ENCODE results near the gene SSNA1. TPM values are rescaled to one million over a fixed set of nuclear protein-coding genes. Genes with fewer than 3 reads are reported as not detected.

Gene SSNA1
- total RNA-seq, 1 donor from 2014 or later: 57.6 TPM

DNA sequence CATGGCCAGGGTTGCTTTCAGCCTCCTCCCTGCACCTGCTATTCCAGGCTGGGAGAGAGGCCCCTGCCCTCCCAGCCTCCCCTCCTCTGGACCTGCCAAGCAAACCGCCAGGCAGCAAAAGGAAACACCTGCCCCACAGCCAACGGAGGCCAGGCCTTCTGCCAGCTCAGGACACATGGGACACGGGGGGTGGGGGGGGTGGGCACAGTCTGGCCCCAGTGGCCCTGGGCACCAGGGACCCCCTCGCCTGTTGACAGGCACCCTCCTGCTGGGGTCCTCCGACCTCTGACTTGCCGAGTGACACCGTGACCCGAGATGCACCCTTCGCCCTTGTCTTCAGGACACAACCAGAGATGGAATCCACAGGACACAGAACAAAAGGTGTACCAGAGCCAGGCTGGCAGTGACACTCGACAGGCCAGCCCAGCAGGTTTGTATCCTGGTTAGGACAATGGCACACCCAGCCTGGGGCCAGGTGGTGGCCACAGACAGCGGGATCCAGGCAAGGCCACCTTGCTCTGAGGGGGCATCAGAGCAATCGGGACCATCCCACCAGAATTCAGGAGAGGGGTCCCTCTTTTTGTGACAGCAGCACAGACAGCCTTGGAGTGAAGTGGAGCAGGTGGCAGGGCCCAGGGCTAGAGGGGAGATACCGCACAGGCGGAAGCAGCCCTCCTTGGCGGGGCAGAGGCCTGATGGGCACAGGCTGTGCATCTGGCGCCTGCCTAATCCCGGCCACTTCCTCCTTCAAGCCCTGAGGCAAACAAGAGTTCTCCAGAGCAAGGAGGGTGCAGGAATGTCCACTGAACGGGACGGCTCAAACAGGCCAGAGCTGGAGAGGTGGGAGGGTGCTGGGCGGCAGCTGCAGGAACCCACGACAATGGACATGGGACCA is 15.3 kb upstream of the SSNA1 start:
- Histone ChIP-seq H3K9me3 (no peaks in the 10 kb centered on the region), H3K4me3 (no peak overlapping the region), H3K27me3 (ENCODE audit: low read depth) (peaks cover 39% of the 10 kb centered on the region), H3K27ac (no peak overlapping the region), H3K4me1 (peaks cover 24% of the 10 kb centered on the region), H3K36me3 (peaks cover 10% of the 10 kb centered on the region)
- ATAC-seq: peak in 1 of 2 donors; percentile 8
- DNase-seq: no peak
- intact Hi-C loops (cut with DNase I): no loop called here
- TF ChIP-seq, protein P1, sequence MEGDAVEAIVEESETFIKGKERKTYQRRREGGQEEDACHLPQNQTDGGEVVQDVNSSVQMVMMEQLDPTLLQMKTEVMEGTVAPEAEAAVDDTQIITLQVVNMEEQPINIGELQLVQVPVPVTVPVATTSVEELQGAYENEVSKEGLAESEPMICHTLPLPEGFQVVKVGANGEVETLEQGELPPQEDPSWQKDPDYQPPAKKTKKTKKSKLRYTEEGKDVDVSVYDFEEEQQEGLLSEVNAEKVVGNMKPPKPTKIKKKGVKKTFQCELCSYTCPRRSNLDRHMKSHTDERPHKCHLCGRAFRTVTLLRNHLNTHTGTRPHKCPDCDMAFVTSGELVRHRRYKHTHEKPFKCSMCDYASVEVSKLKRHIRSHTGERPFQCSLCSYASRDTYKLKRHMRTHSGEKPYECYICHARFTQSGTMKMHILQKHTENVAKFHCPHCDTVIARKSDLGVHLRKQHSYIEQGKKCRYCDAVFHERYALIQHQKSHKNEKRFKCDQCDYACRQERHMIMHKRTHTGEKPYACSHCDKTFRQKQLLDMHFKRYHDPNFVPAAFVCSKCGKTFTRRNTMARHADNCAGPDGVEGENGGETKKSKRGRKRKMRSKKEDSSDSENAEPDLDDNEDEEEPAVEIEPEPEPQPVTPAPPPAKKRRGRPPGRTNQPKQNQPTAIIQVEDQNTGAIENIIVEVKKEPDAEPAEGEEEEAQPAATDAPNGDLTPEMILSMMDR (IDR thresholded peaks at IDR 0.05): no peak

DNA sequence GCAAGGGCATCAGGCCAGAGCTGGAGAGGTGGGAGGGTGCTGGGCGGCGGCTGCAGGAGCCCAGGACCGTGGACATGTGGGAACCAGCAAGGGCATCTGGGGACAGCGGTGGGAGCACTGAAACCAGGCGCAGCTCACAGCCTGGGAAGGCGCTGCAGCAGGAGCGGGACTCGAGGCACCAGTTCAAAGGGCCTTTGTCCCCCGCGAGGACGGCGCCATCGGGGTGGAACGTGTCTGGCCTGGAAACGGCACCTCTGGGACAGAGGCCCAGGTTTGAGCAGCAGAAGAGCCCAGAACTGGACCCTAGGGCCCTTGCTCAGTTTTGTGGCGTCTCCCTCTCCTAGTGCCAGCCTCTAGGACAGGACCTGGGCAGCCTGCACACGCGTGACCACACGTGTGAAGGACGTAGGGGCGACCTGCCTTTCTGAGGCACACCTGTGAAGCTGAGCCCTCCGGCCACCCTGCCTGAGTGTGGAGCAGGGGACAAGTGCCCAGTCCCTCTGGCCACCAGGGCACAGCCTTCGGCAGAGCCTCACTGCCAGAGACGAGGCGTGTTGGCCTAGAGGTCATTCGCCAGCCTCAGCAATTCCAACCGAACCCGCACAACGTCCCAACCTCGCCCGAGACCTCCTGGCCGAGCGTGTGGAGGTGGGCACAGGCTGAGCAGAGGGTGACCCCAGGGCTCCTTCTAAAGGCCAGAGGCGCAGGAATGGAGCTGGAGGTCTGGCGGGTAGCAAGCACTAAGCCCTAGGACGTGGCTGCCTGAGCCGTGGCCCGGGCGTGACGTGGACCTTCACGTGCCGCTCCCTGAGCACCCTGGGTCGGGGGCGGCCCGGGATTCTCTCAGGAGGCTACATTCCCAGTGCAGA is 14.4 kb upstream of the SSNA1 start:
- TF ChIP-seq, protein P1 (IDR thresholded peaks at IDR 0.05): no peak

DNA sequence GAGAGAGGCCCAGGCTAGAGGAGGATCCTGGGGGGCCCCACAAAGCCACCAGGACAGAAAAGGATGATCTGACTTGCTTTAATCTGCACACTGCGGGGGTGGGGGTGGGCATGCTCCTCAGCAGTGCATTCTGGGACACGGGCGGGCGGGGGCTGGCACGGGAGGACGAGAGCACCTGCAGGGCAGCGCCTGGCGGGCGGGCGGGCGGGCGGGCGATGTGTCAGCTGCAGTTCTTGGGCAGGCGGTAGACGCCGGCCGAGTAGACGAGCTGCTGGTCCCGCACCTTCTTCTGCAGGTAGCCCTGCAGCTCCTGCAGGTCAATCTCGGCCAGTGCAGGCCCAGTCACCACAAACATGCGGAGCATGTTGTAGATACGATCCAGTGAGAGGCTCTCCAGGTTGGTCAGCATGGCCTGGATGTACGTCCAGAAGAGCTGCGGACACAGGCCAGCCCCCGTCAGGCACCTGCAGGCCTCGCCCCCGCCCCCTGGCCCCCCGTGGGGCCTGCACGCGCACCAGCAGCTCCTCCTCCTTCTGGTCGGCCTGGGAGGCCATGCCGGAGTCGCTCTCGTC is 13.7 kb upstream of the SSNA1 start:
- peaks cover 26% of the 10 kb centered on the region for H3K36me3 ChIP-seq
- peaks cover 22% of the 10 kb centered on the region for H3K27me3 ChIP-seq (ENCODE audit: low read depth)
- intact Hi-C loops (cut with DNase I): no loop called here
- ATAC-seq (peak in 1 of 2 donors; percentile 25), DNase-seq (no peak)
- H3K9me3 ChIP-seq: no peaks in the 10 kb centered on the region
- TF ChIP-seq, protein P1 (IDR thresholded peaks at IDR 0.05): no peak
- H3K4me1 ChIP-seq: peaks cover 9% of the 10 kb centered on the region
- no peak overlapping the region for H3K4me3 ChIP-seq
- no peak overlapping the region for H3K27ac ChIP-seq

More for the DNA sequence above, 14.4 kb upstream of the SSNA1 start:
- H3K4me3 ChIP-seq: no peak overlapping the region
- ATAC-seq: no peak
- H3K9me3 ChIP-seq: no peaks in the 10 kb centered on the region
- peaks cover 30% of the 10 kb centered on the region for H3K27me3 ChIP-seq (ENCODE audit: low read depth)
- H3K4me1 ChIP-seq: peaks cover 17% of the 10 kb centered on the region
- peaks cover 19% of the 10 kb centered on the region for H3K36me3 ChIP-seq
- no peak overlapping the region for H3K27ac ChIP-seq
- intact Hi-C loops (cut with DNase I): no loop called here
- no peak for DNase-seq

DNA sequence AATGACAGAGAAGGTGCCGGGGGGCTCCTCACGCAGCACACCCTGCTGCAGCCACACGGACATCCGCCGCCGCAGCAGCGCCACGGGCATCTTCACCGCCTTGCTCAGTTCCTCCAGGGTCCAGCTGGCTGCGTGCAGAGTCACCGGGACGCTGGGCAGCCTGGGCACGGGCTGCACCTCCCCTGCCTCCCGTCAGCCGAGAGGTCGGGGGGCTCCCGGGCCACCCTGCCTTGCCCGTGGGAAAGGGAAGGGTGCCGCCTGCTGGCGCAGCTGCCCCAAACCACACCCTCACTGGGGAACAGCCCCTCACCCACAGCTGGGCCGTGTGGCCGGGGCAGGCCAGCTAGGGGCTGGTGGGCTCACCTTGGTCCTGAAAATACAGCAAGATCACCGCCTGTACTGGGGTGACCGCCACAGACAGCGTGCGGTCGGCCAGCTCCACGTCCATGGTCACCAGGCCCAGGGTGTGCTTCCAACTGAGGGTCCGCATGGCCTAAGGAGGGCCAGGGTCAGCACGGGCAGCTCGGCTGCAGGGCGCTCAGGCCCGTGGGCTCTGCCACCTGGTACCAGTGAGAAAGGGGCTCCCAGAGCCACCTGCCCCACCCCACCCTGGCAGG is 13.0 kb upstream of the SSNA1 start:
- Histone ChIP-seq H3K4me1 (peaks cover 6% of the 10 kb centered on the region), H3K4me3 (no peak overlapping the region), H3K27ac (no peak overlapping the region), H3K9me3 (no peaks in the 10 kb centered on the region), H3K27me3 (ENCODE audit: low read depth) (peaks cover 16% of the 10 kb centered on the region), H3K36me3 (peaks cover 33% of the 10 kb centered on the region)
- ATAC-seq (peak in 1 of 2 donors; percentile 10), DNase-seq (no peak)
- TF ChIP-seq, protein P1 (IDR thresholded peaks at IDR 0.05): no peak
- intact Hi-C loops (cut with DNase I): no loop called here

Data from lower lobe of right lung (tissue), 2 donors.